GM13977 (cell line): ENCODE results near the gene PBXIP1.

Experiments used
- DNase-seq: peaks from one replicate; pipeline ENCODE4 v3.0.0; 2012; ENCODE audit warnings: low spot score
- CTCF ChIP-seq: IDR thresholded peaks from 2 replicates; pipeline ENCODE4 v1.5.1; 2012; ENCODE audit warnings: mild to moderate bottlenecking, control low read depth; ENCODE audit not compliant: insufficient read depth; ENCODE audit errors: extremely low read depth, missing control alignments
- in situ Hi-C: fragments of 300-500 bp; cut with MboI; formaldehyde crosslinking; loops from one replicate; pipeline ENCODE4 v1.12.0; 2022; ENCODE audit warnings: low sequenced_read_pairs, low pct_unique_long_range_greater_than_20kb, mixed read lengths, inconsistent platforms; ENCODE audit not compliant: unreplicated experiment

The PBXIP1 gene

GRCh38 chr1:154955039-154955717 lies 721 bp downstream of the PBXIP1 start:
- peak; percentile 81 for DNase-seq
- in situ Hi-C loops: no loop called here
- no peak for TF ChIP-seq CTCF

GRCh38 chr1:154954541-154954940 lies 1.4 kb downstream of the PBXIP1 start:
- DNase-seq: no peak
- in situ Hi-C loops: no loop called here
- no peak for TF ChIP-seq CTCF

- no peak for TF ChIP-seq CTCF
- DNase-seq: no peak
- in situ Hi-C loops: no loop called here
Measured at GRCh38 chr1:154953611-154954038, 2.3 kb downstream of the PBXIP1 start.

- DNase-seq: no peak
- in situ Hi-C loops: no loop called here
- no peak for TF ChIP-seq CTCF
Measured at GRCh38 chr1:154952664-154953063, 3.2 kb downstream of the PBXIP1 start.

- no peak for TF ChIP-seq CTCF
- in situ Hi-C loops: no loop called here
- peak; percentile 60 for DNase-seq
Measured at GRCh38 chr1:154951901-154952657, 3.8 kb downstream of the PBXIP1 start.

GRCh38 chr1:154948079-154948478 lies 7.8 kb downstream of the PBXIP1 start:
- no peak for TF ChIP-seq CTCF
- DNase-seq: no peak
- in situ Hi-C loops: no loop called here
